GM23338 (cell line): Measurements from ENCODE around the gene RDH12. TPM values are rescaled to one million over a fixed set of nuclear protein-coding genes. Genes with fewer than 3 reads are reported as not detected.
A peak's percentile ranks its signal among the peaks of the same experiment; 100 is the strongest.

ENCODE experiments used
- ATAC-seq: fragments of 200-7000 bp; cut with Tn5 transposase; 3 replicates; pipeline ENCODE4 v1.9.1; 2020
- DNase-seq: peaks from one replicate; pipeline ENCODE4 v3.0.0-alpha.2; 2015; ENCODE audit warnings: low spot score
- H2AFZ ChIP-seq: fragments of 200-600 bp; sonication (generic); 2 replicates; pipeline ENCODE4 v1.8.0; 2016; ENCODE audit warnings: antibody characterized with exemption, mild to moderate bottlenecking, moderate library complexity
- H3F3A ChIP-seq: fragments of 200-600 bp; sonication (generic); replicated peaks from 2 replicates; pipeline ENCODE4 v1.8.0; 2017; ENCODE audit warnings: antibody characterized with exemption, mixed run types, low read depth
- H3K27ac ChIP-seq: fragments of 200-600 bp; sonication (generic); 2 replicates; pipeline ENCODE4 v1.6.1; 2016; ENCODE audit warnings: low read depth
- H3K27me3 ChIP-seq: fragments of 200-600 bp; sonication (generic); 2 replicates; pipeline ENCODE4 v1.8.0; 2016; ENCODE audit warnings: mild to moderate bottlenecking, mixed run types, moderate library complexity; ENCODE audit not compliant: insufficient read depth
- H3K36me3 ChIP-seq: fragments of 200-600 bp; sonication (generic); 2 replicates; pipeline ENCODE4 v1.8.0; 2016; ENCODE audit warnings: mild to moderate bottlenecking; ENCODE audit not compliant: insufficient read depth
- H3K4me1 ChIP-seq: fragments of 200-600 bp; sonication (generic); 2 replicates; pipeline ENCODE4 v1.8.0; 2016; ENCODE audit warnings: mild to moderate bottlenecking, moderate library complexity; ENCODE audit not compliant: insufficient read depth
- H3K4me2 ChIP-seq: fragments of 200-600 bp; sonication (generic); 2 replicates; pipeline ENCODE4 v1.7.1; 2017; ENCODE audit warnings: mixed run types
- H3K4me3 ChIP-seq: fragments of 200-600 bp; sonication (generic); 2 replicates; pipeline ENCODE4 v1.6.1; 2016; ENCODE audit warnings: mixed run types
- H3K79me2 ChIP-seq: fragments of 200-600 bp; sonication (generic); replicated peaks from 2 replicates; pipeline ENCODE4 v1.8.0; 2017; ENCODE audit warnings: mild to moderate bottlenecking; ENCODE audit not compliant: insufficient read depth
- H3K9me2 ChIP-seq: fragments of 200-600 bp; sonication (generic); 2 replicates; pipeline ENCODE4 v1.8.0; 2017; ENCODE audit not compliant: insufficient read depth
- H4K20me1 ChIP-seq: fragments of 200-600 bp; sonication (generic); replicated peaks from 2 replicates; pipeline ENCODE4 v1.8.0; 2017; ENCODE audit warnings: mild to moderate bottlenecking; ENCODE audit not compliant: insufficient read depth
- H3K27ac Mint-ChIP-seq: 2 replicates; pipeline ENCODE4 v1.8.0; 2020; ENCODE audit warnings: inconsistent platforms, mild to moderate bottlenecking, moderate library complexity, mixed read lengths
- H3K27me3 Mint-ChIP-seq: 3 replicates; pipeline ENCODE4 v1.8.0; 2022; ENCODE audit warnings: low read depth, mild to moderate bottlenecking, moderate library complexity, mixed read lengths, inconsistent platforms; ENCODE audit not compliant: insufficient read depth, poor library complexity
- H3K36me3 Mint-ChIP-seq: 3 replicates; pipeline ENCODE4 v1.8.0; 2021; ENCODE audit warnings: low read depth, mild to moderate bottlenecking, inconsistent platforms, moderate library complexity, mixed read lengths
- H3K4me1 Mint-ChIP-seq: 3 replicates; pipeline ENCODE4 v1.8.0; 2020; ENCODE audit warnings: mild to moderate bottlenecking, inconsistent platforms, mixed read lengths
- H3K4me3 Mint-ChIP-seq: 3 replicates; pipeline ENCODE4 v1.8.0; 2021; ENCODE audit warnings: moderate library complexity, mild to moderate bottlenecking, inconsistent platforms, mixed read lengths
- H3K9me3 Mint-ChIP-seq: 3 replicates; pipeline ENCODE4 v1.8.0; 2020; ENCODE audit warnings: moderate library complexity, mild to moderate bottlenecking, inconsistent platforms, mixed read lengths
- CREB1 ChIP-seq: fragments of 250-450 bp; sonication (Bioruptor Pico); IDR thresholded peaks from 2 replicates; pipeline ENCODE4 v1.5.0; 2020; ENCODE audit warnings: low read depth, mild to moderate bottlenecking, moderate library complexity
- EZH2 ChIP-seq: fragments of 200-600 bp; sonication (generic); IDR thresholded peaks from one replicate; pipeline ENCODE4 v1.8.0; 2017; ENCODE audit warnings: antibody characterized with exemption, mild to moderate bottlenecking, low read depth; ENCODE audit not compliant: unreplicated experiment
- EZH2phosphoT487 ChIP-seq: fragments of 200-600 bp; sonication (generic); IDR thresholded peaks from one replicate; pipeline ENCODE4 v1.8.1; 2018; ENCODE audit warnings: antibody characterized with exemption; ENCODE audit not compliant: unreplicated experiment
- JUNB ChIP-seq: IDR thresholded peaks from one replicate; pipeline ENCODE4 v1.6.1; 2016; ENCODE audit warnings: antibody characterized with exemption; ENCODE audit not compliant: unreplicated experiment
- NANOG ChIP-seq: IDR thresholded peaks from 2 replicates; pipeline ENCODE4 v1.6.1; 2016; ENCODE audit warnings: antibody characterized with exemption, borderline replicate concordance
- POLR2AphosphoS5 ChIP-seq: IDR thresholded peaks from 2 replicates; pipeline ENCODE4 v1.6.1; 2016; ENCODE audit warnings: antibody characterized with exemption, low read depth
- STAT1 ChIP-seq: IDR thresholded peaks from one replicate; pipeline ENCODE4 v1.6.1; 2016; ENCODE audit warnings: antibody characterized with exemption; ENCODE audit not compliant: unreplicated experiment
- ZNF114 ChIP-seq: fragments of 250-450 bp; sonication (Bioruptor Pico); IDR thresholded peaks from 2 replicates; pipeline ENCODE4 v1.5.0; 2020; ENCODE audit warnings: mild to moderate bottlenecking, moderate library complexity
- ZNF331 ChIP-seq: fragments of 250-450 bp; sonication (Bioruptor Pico); IDR thresholded peaks from 2 replicates; pipeline ENCODE4 v1.5.0; 2020; ENCODE audit warnings: low read depth, mild to moderate bottlenecking, moderate library complexity
- polyA plus RNA-seq: library from polyadenylated mRNA; unstranded; fragments of >200 nt; fragmentation: Nextera tagmentation; extraction: Ambion mirVana; gene quantifications from 2 replicates; pipeline ENCODE4 v1.2.1, GENCODE V29; 2016
- total RNA-seq: library from RNA; depleted of rRNA; stranded (reverse); fragments of >200 nt; shearing (Covaris generic); gene quantifications from 2 replicates; pipeline ENCODE4 v1.2.3, GENCODE V29; 2014
- TF ChIP-seq, protein P1 (sequence below): IDR thresholded peaks from 2 replicates; pipeline ENCODE4 v1.6.1; 2016; ENCODE audit warnings: antibody characterized with exemption
- TF ChIP-seq, protein P2 (sequence below): IDR thresholded peaks from one replicate; pipeline ENCODE4 v1.6.1; 2018; ENCODE audit warnings: antibody characterized with exemption; ENCODE audit not compliant: unreplicated experiment
- TF ChIP-seq, protein P3 (sequence below), 2 experiments: fragments of 200-600 bp in 1 of 2; sonication (generic) in 1 of 2; conservative IDR thresholded peaks; 2 replicates each; pipeline versions ENCODE4 v1.5.1 to v1.6.1; 2016 to 2017; ENCODE audit warnings: antibody characterized with exemption in 2 of 2, low read depth in 2 of 2, mild to moderate bottlenecking in 2 of 2, moderate library complexity in 1 of 2
- TF ChIP-seq, protein P4 (sequence below): fragments of 250-450 bp; sonication (Bioruptor Pico); IDR thresholded peaks from 2 replicates; pipeline ENCODE4 v1.5.0; 2020; ENCODE audit warnings: mild to moderate bottlenecking, moderate library complexity

Gene RDH12
- total and polyA plus RNA-seq, 2 experiments from 2014 or later, result 0.28 to 1.6 TPM

GRCh38 chr14:67694791-67695393 lies 6.8 kb upstream of the RDH12 start:
- Histone ChIP-seq H3K79me2 (peaks cover 56% of the 10 kb centered on the region), H3F3A (no peaks in the 10 kb centered on the region), H3K36me3 (peaks cover 34% of the 10 kb centered on the region), H3K4me2 (peak overlapping the region; percentile 81), H3K4me1 (peaks cover 12% of the 10 kb centered on the region), H3K27ac (peak overlapping the region; percentile 84), H3K27me3 (peaks cover 8% of the 10 kb centered on the region; the same call in 1 of the 2 replicates), H3K9me2 (no peaks in the 10 kb centered on the region), H4K20me1 (peaks cover 39% of the 10 kb centered on the region), H3K4me3 (peak overlapping the region; percentile 93), H2AFZ (0 out of 2 replicates have a peak overlapping the region, but pooled peaks have one; percentile 79)
- Mint-ChIP-seq H3K4me1 (peaks cover 4% of the 10 kb centered on the region; the same call in 2 of the 3 replicates), H3K27me3 (peaks cover 2% of the 10 kb centered on the region), H3K4me3 (peak overlapping the region; percentile 92), H3K9me3 (no peaks in the 10 kb centered on the region), H3K27ac (peak overlapping the region; percentile 97), H3K36me3 (peaks cover 32% of the 10 kb centered on the region)
- DNase-seq (peak; percentile 93), ATAC-seq (peak; percentile 91)
- TF ChIP-seq CREB1 (CRISPR knock-in tag), result peak; percentile 78
- TF ChIP-seq, protein P1, sequence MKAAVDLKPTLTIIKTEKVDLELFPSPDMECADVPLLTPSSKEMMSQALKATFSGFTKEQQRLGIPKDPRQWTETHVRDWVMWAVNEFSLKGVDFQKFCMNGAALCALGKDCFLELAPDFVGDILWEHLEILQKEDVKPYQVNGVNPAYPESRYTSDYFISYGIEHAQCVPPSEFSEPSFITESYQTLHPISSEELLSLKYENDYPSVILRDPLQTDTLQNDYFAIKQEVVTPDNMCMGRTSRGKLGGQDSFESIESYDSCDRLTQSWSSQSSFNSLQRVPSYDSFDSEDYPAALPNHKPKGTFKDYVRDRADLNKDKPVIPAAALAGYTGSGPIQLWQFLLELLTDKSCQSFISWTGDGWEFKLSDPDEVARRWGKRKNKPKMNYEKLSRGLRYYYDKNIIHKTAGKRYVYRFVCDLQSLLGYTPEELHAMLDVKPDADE, result no peak
- TF ChIP-seq POLR2AphosphoS5, result peak; percentile 85
- no peak for TF ChIP-seq ZNF331 (CRISPR knock-in tag)
- no peak for TF ChIP-seq EZH2
- TF ChIP-seq, protein P2, sequence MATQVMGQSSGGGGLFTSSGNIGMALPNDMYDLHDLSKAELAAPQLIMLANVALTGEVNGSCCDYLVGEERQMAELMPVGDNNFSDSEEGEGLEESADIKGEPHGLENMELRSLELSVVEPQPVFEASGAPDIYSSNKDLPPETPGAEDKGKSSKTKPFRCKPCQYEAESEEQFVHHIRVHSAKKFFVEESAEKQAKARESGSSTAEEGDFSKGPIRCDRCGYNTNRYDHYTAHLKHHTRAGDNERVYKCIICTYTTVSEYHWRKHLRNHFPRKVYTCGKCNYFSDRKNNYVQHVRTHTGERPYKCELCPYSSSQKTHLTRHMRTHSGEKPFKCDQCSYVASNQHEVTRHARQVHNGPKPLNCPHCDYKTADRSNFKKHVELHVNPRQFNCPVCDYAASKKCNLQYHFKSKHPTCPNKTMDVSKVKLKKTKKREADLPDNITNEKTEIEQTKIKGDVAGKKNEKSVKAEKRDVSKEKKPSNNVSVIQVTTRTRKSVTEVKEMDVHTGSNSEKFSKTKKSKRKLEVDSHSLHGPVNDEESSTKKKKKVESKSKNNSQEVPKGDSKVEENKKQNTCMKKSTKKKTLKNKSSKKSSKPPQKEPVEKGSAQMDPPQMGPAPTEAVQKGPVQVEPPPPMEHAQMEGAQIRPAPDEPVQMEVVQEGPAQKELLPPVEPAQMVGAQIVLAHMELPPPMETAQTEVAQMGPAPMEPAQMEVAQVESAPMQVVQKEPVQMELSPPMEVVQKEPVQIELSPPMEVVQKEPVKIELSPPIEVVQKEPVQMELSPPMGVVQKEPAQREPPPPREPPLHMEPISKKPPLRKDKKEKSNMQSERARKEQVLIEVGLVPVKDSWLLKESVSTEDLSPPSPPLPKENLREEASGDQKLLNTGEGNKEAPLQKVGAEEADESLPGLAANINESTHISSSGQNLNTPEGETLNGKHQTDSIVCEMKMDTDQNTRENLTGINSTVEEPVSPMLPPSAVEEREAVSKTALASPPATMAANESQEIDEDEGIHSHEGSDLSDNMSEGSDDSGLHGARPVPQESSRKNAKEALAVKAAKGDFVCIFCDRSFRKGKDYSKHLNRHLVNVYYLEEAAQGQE, result no peak
- TF ChIP-seq, protein P3, sequence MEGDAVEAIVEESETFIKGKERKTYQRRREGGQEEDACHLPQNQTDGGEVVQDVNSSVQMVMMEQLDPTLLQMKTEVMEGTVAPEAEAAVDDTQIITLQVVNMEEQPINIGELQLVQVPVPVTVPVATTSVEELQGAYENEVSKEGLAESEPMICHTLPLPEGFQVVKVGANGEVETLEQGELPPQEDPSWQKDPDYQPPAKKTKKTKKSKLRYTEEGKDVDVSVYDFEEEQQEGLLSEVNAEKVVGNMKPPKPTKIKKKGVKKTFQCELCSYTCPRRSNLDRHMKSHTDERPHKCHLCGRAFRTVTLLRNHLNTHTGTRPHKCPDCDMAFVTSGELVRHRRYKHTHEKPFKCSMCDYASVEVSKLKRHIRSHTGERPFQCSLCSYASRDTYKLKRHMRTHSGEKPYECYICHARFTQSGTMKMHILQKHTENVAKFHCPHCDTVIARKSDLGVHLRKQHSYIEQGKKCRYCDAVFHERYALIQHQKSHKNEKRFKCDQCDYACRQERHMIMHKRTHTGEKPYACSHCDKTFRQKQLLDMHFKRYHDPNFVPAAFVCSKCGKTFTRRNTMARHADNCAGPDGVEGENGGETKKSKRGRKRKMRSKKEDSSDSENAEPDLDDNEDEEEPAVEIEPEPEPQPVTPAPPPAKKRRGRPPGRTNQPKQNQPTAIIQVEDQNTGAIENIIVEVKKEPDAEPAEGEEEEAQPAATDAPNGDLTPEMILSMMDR (conservative IDR thresholded peaks at IDR 0.05; ENCODE audit: low read depth in 2 of 2), result no peak
- no peak for TF ChIP-seq ZNF114 (CRISPR knock-in tag)
- TF ChIP-seq JUNB, result no peak
- TF ChIP-seq, protein P4, sequence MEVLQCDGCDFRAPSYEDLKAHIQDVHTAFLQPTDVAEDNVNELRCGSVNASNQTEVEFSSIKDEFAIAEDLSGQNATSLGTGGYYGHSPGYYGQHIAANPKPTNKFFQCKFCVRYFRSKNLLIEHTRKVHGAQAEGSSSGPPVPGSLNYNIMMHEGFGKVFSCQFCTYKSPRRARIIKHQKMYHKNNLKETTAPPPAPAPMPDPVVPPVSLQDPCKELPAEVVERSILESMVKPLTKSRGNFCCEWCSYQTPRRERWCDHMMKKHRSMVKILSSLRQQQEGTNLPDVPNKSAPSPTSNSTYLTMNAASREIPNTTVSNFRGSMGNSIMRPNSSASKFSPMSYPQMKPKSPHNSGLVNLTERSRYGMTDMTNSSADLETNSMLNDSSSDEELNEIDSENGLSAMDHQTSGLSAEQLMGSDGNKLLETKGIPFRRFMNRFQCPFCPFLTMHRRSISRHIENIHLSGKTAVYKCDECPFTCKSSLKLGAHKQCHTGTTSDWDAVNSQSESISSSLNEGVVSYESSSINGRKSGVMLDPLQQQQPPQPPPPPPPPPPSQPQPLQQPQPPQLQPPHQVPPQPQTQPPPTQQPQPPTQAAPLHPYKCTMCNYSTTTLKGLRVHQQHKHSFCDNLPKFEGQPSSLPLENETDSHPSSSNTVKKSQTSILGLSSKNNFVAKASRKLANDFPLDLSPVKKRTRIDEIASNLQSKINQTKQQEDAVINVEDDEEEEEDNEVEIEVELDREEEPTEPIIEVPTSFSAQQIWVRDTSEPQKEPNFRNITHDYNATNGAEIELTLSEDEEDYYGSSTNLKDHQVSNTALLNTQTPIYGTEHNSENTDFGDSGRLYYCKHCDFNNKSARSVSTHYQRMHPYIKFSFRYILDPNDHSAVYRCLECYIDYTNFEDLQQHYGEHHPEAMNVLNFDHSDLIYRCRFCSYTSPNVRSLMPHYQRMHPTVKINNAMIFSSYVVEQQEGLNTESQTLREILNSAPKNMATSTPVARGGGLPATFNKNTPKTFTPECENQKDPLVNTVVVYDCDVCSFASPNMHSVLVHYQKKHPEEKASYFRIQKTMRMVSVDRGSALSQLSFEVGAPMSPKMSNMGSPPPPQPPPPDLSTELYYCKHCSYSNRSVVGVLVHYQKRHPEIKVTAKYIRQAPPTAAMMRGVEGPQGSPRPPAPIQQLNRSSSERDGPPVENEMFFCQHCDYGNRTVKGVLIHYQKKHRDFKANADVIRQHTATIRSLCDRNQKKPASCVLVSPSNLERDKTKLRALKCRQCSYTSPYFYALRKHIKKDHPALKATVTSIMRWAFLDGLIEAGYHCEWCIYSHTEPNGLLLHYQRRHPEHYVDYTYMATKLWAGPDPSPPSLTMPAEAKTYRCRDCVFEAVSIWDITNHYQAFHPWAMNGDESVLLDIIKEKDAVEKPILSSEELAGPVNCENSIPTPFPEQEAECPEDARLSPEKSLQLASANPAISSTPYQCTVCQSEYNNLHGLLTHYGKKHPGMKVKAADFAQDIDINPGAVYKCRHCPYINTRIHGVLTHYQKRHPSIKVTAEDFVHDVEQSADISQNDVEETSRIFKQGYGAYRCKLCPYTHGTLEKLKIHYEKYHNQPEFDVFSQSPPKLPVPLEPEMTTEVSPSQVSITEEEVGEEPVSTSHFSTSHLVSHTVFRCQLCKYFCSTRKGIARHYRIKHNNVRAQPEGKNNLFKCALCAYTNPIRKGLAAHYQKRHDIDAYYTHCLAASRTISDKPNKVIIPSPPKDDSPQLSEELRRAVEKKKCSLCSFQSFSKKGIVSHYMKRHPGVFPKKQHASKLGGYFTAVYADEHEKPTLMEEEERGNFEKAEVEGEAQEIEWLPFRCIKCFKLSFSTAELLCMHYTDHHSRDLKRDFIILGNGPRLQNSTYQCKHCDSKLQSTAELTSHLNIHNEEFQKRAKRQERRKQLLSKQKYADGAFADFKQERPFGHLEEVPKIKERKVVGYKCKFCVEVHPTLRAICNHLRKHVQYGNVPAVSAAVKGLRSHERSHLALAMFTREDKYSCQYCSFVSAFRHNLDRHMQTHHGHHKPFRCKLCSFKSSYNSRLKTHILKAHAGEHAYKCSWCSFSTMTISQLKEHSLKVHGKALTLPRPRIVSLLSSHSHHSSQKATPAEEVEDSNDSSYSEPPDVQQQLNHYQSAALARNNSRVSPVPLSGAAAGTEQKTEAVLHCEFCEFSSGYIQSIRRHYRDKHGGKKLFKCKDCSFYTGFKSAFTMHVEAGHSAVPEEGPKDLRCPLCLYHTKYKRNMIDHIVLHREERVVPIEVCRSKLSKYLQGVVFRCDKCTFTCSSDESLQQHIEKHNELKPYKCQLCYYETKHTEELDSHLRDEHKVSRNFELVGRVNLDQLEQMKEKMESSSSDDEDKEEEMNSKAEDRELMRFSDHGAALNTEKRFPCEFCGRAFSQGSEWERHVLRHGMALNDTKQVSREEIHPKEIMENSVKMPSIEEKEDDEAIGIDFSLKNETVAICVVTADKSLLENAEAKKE, result no peak
- TF ChIP-seq EZH2phosphoT487, result no peak
- no peak for TF ChIP-seq STAT1
- no peak for TF ChIP-seq NANOG
